Body of pancreas (tissue), 4 donors: ENCODE results near the gene DTX2.
"Not testable (repeated sequence)": the region's sequence is repeated elsewhere in the genome, so short reads cannot be mapped to it uniquely, and the experiment has no call there.

Source experiments
- CTCF ChIP-seq, 7 experiments: fragments of 450-650 bp in 4 of 7; fragments of 200-600 bp in 3 of 7; sonication (generic) in 3 of 7; IDR thresholded peaks; one replicate each; pipeline ENCODE4 v1.5.1; 2016 to 2019; ENCODE audit warnings: antibody characterized with exemption in 7 of 7
- POLR2A ChIP-seq, 3 donors: fragments of 450-650 bp; IDR thresholded peaks; one replicate each; pipeline ENCODE4 v1.6.1; 2016; ENCODE audit warnings: antibody characterized with exemption in 3 of 3, mild to moderate bottlenecking in 2 of 3

- TF ChIP-seq CTCF, POLR2A (IDR thresholded peaks at IDR 0.05): not testable (repeated sequence)
Measured at GRCh38 chr7:76482660-76483059, 21.2 kb downstream of the DTX2 start.
